ENCODE measurements around the gene ARMC6. TPM values are rescaled to one million over a fixed set of nuclear protein-coding genes. Genes with fewer than 3 reads are reported as not detected.

Gene ARMC6
- total and polyA plus RNA-seq, 12 donors, result 13.4 to 27.9 (median 16.0) TPM

DNA sequence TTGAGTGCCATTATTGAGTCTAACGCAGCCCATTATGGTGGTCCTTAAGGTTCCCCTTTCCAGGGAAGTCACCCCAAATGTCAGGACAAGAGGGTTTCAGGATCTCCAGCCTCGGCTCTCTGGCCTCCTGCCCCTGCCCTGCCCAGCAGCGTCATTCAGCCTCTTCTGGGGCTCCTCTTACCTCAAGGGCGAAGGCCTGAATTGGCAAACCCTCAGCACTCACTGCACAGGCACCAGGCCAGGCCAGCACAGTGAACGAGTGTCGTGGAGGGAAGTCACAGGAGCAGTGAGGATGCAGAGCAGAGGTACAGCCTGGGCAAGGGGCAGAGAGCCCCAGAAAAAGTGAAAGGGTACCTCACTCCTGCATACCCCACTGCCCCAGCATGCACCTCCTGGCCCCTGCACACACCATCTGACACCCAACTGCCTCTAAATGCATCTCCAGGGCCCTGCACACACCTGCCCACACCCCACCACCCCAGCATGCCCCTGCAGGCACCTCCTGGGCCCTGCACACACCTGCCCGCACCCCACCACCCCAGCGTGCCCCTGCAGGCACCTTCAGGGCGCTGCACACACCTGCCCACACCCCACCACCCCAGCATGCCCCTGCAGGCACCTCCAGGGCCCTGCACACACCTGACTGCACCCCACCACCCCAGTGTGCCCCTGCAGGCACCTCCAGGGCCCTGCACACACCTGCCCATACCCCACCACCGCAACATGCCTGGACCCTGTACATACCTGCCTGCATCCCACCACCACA, 50.2 kb downstream of the ARMC6 start:
- peak; percentile 43 to 88 (median 78) for ATAC-seq

DNA sequence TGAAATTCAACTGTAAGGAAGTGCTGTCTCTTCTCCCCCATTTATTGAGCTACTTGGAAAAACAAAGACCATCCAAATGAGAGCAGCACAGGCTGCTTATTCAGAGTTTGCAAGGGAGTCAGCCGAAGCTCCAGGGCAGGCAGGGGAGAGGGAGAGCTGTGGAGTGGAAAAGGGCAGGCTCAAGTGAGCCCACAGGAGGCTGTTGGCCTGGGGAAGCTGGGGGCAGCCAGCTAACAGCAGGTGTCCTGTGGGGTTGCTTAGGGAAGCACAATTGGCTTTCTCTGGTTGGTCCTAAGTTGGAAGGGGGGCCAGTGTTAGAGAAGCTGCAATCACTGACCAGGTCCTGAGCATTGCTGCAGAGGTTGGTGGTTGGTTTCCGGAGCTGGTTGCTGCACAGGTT, 54.3 kb downstream of the ARMC6 start:
- 85 to 87% methylated on average over 2 of the region's 2 CpGs for WGBS, 2 donors
- ATAC-seq (no peak), DNase-seq (no peak)
- Histone ChIP-seq H3K4me3 (no peak overlapping the region), H3K4me1 (peaks cover 0 to 8% (median 0%) of the 10 kb centered on the region in 9 donors), H3K27ac (no peak overlapping the region), H3K9me3 (no peaks in the 10 kb centered on the region), H3K36me3 (peaks cover 0 to 24% (median 0%) of the 10 kb centered on the region in 9 donors), H3K27me3 (no peaks in the 10 kb centered on the region)
- intact Hi-C loops (cut with DNase I), result no loop called here
- TF ChIP-seq, protein P1, sequence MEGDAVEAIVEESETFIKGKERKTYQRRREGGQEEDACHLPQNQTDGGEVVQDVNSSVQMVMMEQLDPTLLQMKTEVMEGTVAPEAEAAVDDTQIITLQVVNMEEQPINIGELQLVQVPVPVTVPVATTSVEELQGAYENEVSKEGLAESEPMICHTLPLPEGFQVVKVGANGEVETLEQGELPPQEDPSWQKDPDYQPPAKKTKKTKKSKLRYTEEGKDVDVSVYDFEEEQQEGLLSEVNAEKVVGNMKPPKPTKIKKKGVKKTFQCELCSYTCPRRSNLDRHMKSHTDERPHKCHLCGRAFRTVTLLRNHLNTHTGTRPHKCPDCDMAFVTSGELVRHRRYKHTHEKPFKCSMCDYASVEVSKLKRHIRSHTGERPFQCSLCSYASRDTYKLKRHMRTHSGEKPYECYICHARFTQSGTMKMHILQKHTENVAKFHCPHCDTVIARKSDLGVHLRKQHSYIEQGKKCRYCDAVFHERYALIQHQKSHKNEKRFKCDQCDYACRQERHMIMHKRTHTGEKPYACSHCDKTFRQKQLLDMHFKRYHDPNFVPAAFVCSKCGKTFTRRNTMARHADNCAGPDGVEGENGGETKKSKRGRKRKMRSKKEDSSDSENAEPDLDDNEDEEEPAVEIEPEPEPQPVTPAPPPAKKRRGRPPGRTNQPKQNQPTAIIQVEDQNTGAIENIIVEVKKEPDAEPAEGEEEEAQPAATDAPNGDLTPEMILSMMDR (IDR thresholded peaks at IDR 0.05), result no peak

More for the DNA sequence above, 50.2 kb downstream of the ARMC6 start:
- H3K4me1 ChIP-seq, result peaks cover 0 to 20% (median 4%) of the 10 kb centered on the region in 9 donors
- H3K27ac ChIP-seq, result no peak overlapping the region
- DNase-seq, result peak; percentile 64 to 68
- H3K27me3 ChIP-seq, result no peaks in the 10 kb centered on the region
- intact Hi-C loops (cut with DNase I), result no loop called here
- 64 to 80% methylated on average over 10 of the region's 10 CpGs for WGBS, 2 donors
- no peaks in the 10 kb centered on the region for H3K9me3 ChIP-seq
- TF ChIP-seq, protein P1 (IDR thresholded peaks at IDR 0.05), result no peak
- H3K36me3 ChIP-seq, result peaks cover 0 to 14% (median 0%) of the 10 kb centered on the region in 9 donors
- H3K4me3 ChIP-seq, result no peak overlapping the region

- Histone ChIP-seq H3K9me3 (no peaks in the 10 kb centered on the region), H3K36me3 (peaks cover 0 to 42% (median 0%) of the 10 kb centered on the region in 9 donors), H3K4me1 (peaks cover 0 to 7% (median 0%) of the 10 kb centered on the region in 9 donors), H3K27me3 (no peaks in the 10 kb centered on the region), H3K4me3 (no peak overlapping the region), H3K27ac (no peak overlapping the region)
- intact Hi-C loops (cut with DNase I), result no loop called here
- TF ChIP-seq, protein P1 (IDR thresholded peaks at IDR 0.05), result no peak
- 90 to 93% methylated on average over 7 of the region's 7 CpGs for WGBS, 2 donors
- no peak for ATAC-seq
- DNase-seq, result no peak
Measured at GRCh38 chr19:19094513-19094912, 61.1 kb downstream of the ARMC6 start.

DNA sequence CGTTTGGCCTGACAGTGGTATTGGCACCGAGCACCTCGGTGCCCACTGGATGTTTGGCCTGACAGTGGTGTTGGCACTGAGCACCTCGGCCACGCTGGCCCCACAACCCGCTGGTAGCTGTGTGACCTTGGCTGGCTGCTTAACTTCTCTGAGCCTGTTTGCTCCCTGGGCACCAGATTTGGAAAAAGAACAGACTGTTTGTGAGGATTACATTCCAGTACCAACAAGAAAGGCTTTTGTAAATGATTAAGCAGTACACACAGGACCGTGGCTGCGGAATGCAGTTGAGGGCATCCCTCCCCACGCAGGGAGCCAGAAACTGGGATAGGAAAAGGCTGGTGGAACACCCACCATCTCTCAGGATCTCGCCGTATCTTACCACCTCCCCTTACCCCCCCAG, 62.3 kb downstream of the ARMC6 start:
- WGBS, 2 donors, result 83 to 84% methylated on average over 11 of the region's 11 CpGs
- TF ChIP-seq, protein P1 (IDR thresholded peaks at IDR 0.05), result no peak
- H3K4me3 ChIP-seq, result no peak overlapping the region
- ATAC-seq, result no peak
- no peaks in the 10 kb centered on the region for H3K9me3 ChIP-seq
- H3K27ac ChIP-seq, result no peak overlapping the region
- intact Hi-C loops (cut with DNase I), result no loop called here
- DNase-seq, result no peak
- H3K27me3 ChIP-seq, result no peaks in the 10 kb centered on the region
- peaks cover 0 to 51% (median 0%) of the 10 kb centered on the region in 9 donors for H3K36me3 ChIP-seq
- no peaks in the 10 kb centered on the region for H3K4me1 ChIP-seq
